ENCODE results near the gene JPH2. TPM values are rescaled to one million over a fixed set of nuclear protein-coding genes. Genes with fewer than 3 reads are reported as not detected.
"Not testable (repeated sequence)": the region's sequence is repeated elsewhere in the genome, so short reads cannot be mapped to it uniquely, and the experiment has no call there.

Gene JPH2
- total RNA-seq: not detected

DNA sequence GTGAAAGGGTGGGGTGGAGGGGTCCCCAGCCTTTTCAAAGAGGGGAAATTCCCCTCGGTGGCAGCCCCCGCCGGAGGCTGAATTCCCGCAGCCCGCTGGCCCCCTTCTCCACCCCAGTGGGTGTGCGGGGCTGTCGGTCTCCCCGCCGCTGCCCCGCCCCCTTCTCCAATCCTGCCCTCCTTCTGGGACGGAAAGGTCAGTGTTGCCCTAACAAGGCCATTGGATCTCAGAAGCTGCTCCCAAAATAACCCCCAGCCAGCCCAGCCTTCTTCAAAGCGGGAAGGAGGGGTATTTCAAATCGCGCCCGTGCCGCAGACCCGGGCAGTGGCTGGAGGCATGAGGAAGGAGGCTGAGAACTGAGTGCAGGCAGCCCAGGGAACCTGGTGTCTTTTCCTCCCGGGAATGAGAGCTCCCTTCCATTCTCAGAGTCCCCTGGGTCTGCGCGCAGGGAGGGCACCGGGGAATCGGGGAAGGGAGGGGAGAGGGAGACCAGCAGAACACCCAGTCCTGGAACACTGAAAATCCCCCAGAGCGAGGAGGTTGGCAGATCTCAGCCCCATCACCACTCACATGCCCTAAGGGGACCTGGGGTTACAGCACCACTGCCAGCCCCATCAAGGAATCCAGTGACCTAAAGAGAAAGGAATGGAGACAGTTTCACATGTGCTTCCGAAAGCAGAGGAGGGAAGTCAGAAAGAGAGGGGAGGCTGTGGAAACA, at the start of gene JPH2:
Gene JPH2 (minus strand): TSS at position 135 of the 718 bp plus-strand sequence. CDS start 483 bp downstream, outside the sequence.
- POLR2A ChIA-PET: no interaction called here
- CTCF ChIA-PET: interaction anchor here (0.6 to 2.0 kb wide), 2 partner anchors 23 to 71 kb away, joined by 3 to 7 read pairs; no protein-coding TSS in a partner anchor

DNA sequence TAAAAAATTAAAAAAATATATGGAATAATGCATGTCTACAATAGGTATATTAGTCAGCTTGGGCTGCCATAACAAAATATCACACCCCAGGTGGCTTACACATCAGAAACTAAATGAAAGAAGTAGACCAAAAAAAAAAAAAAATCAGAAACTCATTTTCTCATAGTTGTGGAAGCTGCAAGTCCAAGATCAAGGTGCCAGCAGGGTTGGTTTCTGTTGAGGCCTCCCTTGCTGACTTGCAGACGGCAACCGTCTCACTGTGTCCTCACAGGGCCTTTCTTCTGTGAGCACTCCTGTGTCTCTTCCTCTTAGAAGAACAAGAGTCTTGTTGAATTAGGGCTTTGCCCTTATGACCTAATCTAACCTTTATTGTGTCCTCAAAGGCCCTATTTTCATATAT, 48.7 kb upstream of the JPH2 start:
- CTCF ChIA-PET: no interaction called here
- POLR2A ChIA-PET: no interaction called here

DNA sequence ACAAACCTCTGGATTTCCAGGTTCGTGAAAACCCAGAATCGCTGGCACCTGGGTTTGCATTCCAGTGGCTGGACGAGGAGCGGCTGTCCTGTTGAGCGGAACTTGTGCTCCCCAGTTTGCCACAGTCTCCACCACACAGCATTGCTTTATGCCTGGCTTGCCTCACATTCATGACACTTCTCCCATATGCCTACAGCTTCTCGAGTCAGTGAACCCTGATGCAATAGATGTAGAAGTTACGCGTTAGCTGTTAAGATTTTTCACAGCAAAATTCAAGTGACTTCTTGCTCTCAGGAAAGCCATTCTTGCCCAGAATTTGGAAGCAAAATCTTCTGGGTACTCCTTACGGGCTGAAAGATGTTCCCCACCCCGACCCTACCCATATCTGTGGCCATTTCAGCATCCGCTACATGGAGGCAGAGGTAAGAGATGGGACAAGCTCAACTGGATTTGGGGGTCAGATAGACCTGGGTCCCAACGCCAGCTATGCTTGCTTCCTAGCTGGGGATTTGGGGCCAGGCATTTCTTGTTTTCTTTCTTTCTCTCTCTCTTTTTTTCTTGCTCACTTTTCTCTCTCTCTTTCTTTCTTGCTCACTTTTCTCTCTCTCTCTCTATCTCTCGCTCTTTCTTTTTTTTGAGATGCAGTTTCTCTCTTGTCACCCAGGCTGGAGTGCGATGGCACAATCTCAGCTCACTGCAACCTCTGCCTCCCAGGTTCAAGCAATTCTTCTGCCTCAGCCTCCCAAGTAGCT, 47.8 kb upstream of the JPH2 start:
- POLR2A ChIA-PET: no interaction called here

DNA sequence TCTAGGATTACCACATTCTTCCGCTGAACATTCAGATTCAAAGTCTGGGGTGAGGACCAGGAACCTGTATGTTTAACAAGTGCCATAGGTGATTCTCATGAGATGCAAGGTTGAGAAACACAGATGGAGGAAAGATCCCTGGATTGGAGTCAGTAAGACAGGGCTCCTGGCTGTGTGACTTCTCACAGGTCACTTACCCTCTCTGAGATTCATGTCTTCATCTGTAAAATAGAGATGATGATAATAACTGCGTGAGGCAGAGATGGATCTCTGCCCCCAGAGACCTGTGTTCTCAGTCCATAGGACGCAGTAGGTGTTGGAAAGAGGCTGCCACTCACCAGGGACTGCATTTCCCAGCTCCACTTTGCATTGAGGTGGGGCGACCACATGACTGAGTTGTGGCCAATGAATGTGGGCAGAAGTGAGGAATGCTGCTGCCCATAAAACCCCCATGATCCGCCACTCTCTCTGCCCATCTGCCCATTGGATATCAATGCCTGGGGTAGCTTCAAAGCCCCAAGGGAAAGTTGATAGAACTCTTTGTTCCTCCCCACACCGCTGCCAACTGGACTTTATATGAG, 46.5 kb upstream of the JPH2 start:
- POLR2A ChIA-PET: no interaction called here
- CTCF ChIA-PET: interaction anchor here (1.3 kb wide), 1 partner anchor 77 kb away, joined by 3 read pairs; the partner anchor contains the start of gene FITM2

More for the DNA sequence above, 47.8 kb upstream of the JPH2 start:
- CTCF ChIA-PET: interaction anchor here (0.8 to 1.3 kb wide), 2 partner anchors 59 to 76 kb away, joined by 3 read pairs; partner anchors contain the start of gene FITM2

DNA sequence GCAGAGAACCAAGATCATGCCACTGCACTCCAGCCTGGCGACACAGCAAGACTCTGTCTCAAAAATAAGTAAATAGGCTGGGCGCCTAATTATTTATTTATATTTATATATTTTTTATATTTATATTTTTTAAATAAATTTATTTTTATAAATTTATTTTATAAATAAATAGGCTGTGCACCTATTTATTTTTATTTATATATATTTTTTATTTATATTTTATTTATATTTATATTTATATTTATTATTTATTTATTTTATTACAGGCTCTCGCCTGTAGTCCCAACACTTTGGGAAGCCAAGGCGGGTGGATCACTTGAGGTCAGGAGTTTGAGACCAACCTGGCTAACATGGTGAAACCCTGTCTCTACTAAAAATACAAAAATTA, 45.5 kb upstream of the JPH2 start:
- CTCF ChIA-PET: interaction anchor here (1.2 kb wide), 1 partner anchor 14 kb away, joined by 4 read pairs; no protein-coding TSS in a partner anchor
- POLR2A ChIA-PET: not testable (repeated sequence)

DNA sequence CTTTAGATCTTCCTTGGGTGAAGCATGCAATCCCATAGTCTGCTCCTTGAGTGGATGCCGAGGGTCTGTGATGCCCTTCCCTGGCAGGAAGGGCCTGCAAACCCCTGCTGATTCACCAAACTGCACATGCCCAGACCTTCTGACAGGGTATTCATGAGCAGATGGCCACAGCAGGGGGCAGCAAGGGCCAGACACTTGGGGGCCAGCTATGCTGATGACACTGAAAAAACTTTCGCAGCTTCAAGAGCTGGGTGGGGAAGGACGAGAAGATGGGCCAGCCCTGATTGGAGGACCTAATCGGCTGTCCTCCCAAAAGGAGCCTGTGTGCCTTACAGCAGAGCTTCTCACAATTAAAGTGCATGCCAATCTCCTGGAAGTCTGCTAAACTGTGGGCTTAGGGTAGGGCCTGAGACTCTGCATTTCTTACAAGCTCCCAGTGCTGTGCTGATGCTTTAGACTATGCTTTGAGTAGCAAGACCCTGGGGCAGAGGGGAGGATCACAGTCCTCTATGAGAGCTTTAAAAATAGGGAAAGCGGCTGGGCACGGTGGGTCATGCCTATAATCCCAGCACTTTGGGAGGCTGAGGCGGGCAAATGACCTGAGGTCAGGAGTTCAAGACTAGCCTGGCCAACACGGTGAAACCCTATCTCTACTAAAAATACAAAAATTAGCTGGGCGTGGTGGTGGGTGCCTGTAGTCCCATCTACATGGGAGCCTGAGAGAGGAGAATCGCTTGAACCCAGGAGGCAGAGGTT, 44.9 kb upstream of the JPH2 start:
- CTCF ChIA-PET: interaction anchor here (1.2 kb wide), 1 partner anchor 14 kb away, joined by 4 read pairs; no protein-coding TSS in a partner anchor
- POLR2A ChIA-PET: no interaction called here

DNA sequence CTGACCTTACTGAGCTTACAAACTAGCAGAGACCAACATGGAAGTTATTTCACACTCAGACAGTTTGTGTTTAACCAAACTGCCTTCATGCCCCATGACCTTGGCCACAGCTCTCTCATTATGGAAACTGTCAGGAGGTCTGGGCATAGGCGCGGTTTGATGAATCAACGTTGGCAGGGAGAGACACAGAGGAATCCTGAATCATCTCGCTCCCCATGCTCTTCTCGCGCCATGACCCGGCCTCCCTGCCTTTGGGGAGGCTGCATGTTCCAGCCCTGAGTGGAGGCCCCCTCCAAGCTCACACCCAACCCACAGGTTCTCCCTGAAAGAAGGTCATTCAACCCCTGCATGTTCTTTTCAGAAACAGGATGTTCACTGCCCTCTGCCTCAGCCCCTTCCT, 44.2 kb upstream of the JPH2 start:
- POLR2A ChIA-PET: no interaction called here
- CTCF ChIA-PET: no interaction called here

DNA sequence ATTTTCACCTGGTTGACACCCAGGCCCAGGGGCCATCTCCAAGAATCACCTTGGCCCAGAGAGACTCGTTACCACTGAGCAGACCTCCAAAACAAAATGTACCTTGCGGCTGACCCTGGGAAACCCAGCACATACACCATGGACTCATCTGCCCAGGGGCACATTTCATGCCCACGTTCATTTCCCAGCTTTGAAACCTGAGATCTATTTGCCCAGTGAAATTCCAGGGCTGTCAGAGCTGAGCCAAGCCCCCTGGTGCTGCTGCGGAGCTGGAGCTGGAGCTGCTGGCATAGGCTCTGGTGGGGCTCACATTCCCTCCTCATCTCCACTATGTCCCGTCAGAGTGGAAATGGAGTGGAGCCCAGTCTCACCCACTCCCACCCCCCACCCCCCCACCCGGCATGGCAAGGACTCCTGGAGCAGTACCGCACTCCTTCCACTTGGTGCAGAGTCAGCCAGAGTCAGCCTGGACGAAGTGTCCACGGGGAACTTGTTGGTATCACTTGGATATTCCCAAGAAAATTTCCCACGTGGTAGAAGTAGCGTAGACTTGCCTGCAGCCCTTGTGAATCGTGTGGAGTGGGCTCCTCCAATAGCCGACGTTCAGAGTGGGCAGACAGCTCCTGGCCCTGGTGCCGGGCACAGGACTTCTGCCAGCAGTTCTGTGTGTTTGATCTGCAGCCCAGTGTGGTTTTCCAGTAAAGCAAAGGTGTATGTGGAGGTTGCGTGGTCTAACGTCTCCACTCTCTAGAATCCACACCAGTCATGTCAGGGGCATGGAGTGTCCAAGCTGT, 41.7 kb upstream of the JPH2 start:
- ChIA-PET POLR2A (no interaction called here), CTCF (no interaction called here)

DNA sequence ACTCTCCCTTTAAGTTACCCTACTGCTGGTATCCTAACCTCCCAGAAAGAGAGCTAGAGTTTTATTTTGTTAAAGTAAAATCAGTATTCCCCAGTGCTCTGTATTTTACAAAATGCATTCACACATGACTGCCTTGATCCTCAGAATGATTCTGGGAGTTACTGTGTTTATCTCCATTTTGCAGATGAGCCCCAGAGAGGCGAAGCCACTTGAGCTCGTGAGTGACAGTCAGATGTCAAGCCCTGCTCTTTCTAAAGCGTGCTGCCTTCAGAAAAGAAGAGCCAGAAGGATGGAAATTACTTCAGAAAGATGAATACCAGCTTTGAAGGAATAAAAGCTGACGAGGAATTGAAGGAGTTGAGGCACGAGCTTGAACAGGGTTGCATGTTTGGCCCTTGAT, 37.6 kb upstream of the JPH2 start:
- CTCF ChIA-PET: interaction anchor here (0.9 to 2.3 kb wide), 3 partner anchors 10 to 105 kb away, joined by 3 to 6 read pairs (median 6); partner anchors contain the start of gene FITM2

DNA sequence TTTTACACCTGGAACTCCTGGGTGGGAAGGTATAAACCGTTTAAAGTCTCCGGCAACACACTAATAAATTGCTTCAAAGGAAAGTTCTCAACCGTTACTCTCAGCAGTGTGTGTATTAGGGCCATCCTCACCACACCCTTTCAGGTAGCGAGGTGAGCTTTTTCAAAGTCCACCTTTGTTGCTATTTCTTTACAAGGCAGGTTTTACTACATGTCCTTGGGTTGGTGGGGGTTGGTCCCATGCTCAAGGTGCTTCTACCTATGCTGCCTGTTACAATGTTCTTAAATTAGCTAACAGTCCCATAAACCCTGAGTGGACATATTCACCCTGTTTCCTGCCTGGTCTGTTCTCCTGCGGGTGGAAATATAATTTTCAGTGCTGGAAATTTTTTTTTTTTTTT, 36.7 kb upstream of the JPH2 start:
- CTCF ChIA-PET: interaction anchor here (2.0 to 2.3 kb wide), 2 partner anchors 9 to 88 kb away, joined by 6 read pairs; partner anchors contain the start of gene FITM2
- POLR2A ChIA-PET: no interaction called here

More for the DNA sequence above, 37.6 kb upstream of the JPH2 start:
- POLR2A ChIA-PET: no interaction called here

DNA sequence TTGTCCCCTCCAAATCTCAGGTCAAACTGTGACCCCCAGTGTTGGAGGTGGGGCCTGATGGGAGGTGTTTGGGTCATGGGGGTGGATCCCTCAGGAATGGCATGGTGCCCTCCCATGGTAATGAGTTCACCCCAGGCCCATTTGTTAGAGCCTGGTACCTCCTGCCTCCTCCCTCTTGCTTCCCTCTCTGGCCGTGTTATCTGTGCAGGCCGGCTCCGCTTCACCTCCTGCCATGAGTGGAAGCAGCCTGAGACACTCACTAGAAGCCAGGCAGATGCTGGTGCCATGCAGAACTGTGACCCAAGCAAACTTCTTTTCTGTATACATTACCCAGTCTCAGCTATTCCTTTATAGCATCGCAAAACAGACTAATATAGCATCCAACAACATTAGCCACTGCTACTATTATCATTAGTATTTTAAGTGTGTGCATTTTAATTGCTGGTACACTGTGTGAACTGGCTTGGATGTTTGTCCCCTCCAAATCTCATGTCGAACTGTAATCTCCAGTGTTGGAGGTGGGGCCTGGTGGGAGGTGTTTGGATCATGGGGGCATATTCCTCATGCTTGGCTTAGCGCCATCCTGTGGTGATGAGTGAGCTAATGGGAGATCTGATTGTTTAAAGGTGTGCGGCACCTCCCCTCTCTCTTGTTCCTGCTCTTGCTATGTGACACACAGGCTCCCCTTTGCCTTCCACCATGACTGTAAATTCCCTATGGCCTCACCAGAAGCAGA, 35.8 kb upstream of the JPH2 start:
- ChIA-PET CTCF (interaction anchor here (2.3 kb wide), 1 partner anchor 8 kb away, joined by 6 read pairs; no protein-coding TSS in a partner anchor), POLR2A (no interaction called here)

DNA sequence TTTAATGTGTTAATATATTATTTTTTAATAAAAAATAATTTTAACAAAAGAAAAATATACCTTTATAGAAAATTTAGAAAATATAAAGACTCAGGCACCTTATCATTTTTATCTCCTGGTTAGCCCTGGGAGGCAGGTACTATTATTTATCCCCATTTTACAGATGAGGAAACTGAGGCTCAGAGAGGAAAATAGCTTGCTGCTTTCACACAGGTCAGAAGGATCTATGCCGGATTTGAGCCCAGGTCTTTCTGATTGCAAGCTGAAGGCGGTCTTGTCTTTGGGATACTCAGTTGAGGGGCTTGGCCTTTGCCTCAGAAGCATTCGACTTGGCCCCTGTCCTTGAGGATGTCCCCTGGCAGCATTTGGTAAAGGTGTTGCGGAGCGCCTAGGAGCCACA, 35.0 kb upstream of the JPH2 start:
- CTCF ChIA-PET: no interaction called here

DNA sequence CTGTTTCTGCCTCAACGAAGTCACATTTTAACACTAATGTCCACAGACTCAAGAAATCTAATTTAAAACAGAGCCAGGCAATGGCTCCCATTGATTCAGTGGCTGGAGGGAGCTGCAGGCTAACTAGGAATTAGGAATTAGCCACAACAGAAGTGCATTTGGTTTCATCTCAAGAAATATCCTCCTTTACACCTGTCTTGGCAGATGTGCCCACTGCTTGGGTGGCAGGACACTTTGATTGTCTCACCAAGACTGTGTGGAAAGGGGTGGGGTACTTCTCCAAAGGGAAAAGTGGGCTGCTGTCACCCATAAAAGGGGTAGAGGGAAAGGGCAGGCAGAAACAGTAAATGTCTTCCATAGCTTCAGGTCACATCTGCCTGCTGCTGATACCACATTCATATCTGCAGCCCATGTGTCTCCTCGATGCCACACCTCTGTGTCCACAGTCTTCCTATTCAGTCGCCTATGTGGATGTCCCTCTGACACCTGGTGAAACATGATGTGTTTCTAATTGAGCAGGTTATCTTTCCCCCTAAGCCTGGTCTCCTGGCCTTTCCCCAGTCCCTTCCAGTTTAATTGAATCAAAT, 34.5 kb upstream of the JPH2 start:
- ChIA-PET POLR2A (no interaction called here), CTCF (no interaction called here)

More for the DNA sequence above, 35.0 kb upstream of the JPH2 start:
- POLR2A ChIA-PET: no interaction called here

DNA sequence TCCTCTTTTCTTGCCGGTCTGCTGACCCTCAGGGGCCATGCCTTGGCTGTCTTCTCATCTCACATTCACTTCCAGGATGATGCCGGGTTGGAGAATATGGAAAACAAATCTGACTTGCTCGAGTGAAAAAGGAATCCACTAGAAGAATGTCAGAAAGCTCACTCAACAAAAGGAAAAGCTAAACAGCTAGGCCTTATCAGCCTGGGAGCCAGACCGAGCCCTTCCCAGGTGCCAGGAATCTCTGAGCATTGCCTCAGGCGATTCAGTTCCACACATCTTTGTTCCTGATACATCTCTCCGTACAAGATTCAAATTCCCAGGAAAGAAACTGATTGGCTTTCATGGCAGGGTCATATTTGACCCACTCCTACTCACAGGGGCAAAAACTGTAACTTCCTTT, 32.8 kb upstream of the JPH2 start:
- CTCF ChIA-PET: interaction anchor here (0.9 to 8.0 kb wide), 2 partner anchors 92 to 103 kb away, joined by 3 to 161 read pairs; partner anchors contain the start of gene FITM2

DNA sequence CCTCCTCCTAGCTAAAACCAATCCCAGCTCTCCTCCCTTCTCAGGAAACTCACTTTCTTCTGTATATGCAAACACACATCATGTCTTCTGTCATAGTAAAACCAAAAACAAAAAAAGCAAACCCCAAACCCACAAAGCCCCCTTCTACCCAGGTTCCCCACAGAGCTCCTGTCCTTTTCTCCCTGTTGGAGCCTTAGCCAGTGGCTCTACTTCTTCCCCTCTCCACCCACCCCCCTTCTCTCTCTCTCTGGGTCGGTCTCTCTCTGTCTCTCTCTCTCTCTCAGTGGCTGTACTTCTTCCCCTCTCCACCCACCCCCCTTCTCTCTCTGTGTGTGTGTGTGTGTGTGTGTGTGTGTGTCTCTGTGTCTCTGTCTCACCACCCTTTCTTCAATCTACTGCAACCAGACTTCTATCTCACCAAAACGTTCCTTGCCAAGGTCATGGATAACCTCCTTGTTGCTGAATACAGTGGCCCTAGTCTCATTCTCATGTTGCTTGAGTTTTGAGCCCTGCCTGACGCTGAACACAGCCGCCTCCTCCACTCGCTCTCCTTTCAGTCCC, 32.3 kb upstream of the JPH2 start:
- CTCF ChIA-PET: interaction anchor here (1.1 to 8.0 kb wide), 3 partner anchors 30 to 169 kb away, joined by 3 to 161 read pairs (median 7); partner anchors contain the start of gene FITM2
- POLR2A ChIA-PET: no interaction called here

More for the DNA sequence above, 32.8 kb upstream of the JPH2 start:
- POLR2A ChIA-PET: no interaction called here

DNA sequence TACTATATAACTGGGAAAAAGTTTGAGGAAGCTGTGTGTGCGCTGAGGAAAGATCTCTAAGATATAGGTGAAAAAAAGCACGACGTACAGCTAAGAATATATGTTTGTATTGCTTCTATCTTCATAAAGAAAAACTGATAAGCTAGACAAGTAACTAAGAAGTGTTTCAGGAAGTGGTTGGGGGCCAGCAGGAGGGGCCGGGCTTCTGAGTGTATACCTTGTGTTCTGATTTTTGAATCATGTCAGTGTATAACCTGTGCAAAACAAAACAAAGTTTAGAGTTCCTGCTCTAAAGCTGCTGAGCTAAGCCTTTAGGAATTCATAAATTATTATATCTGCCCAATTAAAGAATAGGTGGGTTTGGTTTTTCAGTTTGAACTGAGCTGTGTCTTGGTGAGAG, 31.5 kb upstream of the JPH2 start:
- CTCF ChIA-PET: interaction anchor here (1.0 to 8.0 kb wide), 10 partner anchors 9 to 392 kb away, joined by 3 to 161 read pairs (median 7); partner anchors contain the start of gene FITM2
- POLR2A ChIA-PET: interaction anchor here (1.9 kb wide), 1 partner anchor 92 kb away, joined by 8 read pairs; the partner anchor contains the start of gene FITM2
